GM19193 (cell line): ENCODE measurements around the gene MAN2B2.

Source experiments
- POLR2A ChIP-seq: IDR thresholded peaks from 4 replicates; pipeline ENCODE4 v1.6.1; 2011; ENCODE audit not compliant: insufficient read depth, insufficient read length; ENCODE audit errors: extremely low read depth

Gene MAN2B2

DNA sequence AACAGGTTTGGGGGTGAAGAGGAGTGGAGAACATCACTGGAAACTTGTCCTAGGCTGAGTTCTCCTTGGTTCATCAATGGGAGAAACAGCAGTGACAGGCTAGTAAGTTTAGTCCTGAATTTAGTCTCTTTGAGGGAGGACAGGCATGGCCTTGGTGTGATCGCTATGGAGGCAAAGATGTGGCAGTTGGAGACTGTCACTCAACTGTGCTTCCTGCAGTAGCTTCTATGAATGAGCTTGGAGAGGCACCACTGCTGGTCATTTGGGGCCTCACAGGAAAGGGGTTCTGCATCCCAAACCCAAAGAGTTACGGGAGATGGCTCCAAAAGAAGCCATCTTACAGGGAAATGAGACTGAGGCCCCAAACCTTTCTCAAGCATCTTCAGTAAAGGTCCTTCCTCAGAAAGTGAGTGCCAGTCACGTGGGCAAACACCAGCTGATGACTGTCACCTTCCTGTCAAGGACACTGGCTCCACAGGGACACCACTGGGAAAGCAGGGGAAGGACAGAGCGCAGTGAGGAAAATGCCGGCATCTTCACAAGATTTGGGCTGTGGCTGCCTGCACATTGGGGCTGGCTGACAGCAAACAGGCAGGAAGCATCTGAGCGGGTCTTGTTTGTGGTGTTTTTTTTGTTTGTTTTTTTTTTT is 72.7 kb downstream of the MAN2B2 start:
- no peak for TF ChIP-seq POLR2A

DNA sequence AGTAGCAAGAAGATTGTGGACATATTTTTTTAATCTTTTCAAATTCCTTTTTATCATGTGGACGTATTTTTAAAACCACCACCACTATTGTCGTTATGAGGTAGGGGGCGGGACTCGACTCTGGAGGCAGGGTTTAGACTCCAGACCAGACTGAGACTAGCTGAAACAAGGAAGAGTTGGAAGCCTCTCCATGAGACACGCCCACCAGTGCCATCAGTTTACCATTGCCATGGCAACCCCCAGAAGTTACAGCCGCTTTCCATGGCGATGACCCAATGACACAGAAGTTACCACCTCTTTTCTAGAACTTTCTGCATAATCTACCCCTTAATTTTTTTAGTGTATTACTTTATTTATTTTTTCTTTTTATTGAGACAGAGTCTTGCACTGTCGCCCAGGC is 74.2 kb downstream of the MAN2B2 start:
- no peak for TF ChIP-seq POLR2A

DNA sequence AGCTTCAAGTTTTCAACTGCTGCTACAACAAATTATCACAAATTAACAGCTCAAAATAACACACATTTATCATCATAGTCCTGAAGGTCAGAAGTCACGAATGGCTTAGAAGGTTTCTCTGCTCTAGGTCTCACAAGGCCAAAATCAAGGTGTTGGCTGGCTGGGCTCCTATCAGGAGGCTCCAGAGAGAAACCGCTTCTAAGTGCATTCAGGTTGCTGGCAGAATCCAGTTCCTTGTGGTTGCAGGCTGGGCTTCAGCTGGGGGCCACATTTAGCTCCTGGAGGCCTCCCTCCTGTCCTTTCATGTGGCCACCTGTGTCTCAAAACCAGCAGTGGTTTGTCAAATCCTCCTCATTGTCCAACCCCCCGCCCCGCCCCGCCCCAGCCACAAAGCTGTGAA is 80.9 kb downstream of the MAN2B2 start:
- no peak for TF ChIP-seq POLR2A

GRCh38 chr4:6657242-6658208 is 82.5 kb downstream of the MAN2B2 start:
- TF ChIP-seq POLR2A, result no peak

DNA sequence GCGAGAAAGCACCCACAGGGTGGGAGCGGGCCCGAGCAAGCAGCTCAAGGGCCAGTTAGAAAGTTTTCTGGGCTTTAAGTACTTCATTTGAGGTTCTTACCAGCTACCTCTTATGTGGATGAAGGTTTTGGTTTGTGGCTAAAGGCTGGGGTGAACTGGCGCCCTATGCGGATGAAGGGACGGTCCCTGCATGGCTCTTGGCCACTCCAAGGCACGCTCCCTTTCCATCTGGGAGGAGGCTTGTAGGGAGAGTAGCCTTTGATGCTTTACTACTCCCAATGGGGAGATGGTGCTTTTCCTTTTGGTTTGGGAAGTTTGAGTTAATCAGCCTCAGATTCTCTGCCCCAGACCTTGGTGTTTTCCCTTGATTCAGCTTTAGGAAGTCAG is 83.2 kb downstream of the MAN2B2 start:
- no peak for TF ChIP-seq POLR2A

DNA sequence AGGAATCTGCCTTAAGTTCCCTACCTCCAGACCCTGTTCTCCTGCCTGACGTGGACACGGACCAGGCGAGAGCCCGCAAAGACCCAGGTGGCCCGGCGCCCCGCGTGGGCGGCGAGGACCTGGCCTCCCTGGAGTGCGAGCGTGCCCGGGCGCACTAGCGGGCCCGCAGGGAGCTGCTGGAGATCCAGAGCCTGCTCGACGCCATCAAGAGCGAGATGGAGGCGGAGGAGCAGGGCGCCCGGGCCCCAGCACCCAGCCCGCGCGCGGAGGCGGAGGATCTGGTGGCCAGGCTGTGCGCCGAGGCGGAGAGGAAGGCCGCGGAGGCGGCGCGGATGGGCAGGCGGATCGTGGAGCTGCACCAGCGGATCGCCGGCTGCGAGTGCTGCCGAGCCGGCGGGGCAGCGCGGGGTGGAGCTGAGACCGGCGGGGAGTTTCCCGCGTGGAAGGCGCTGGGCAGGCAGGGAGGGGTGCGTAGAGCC is 83.6 kb downstream of the MAN2B2 start:
- no peak for TF ChIP-seq POLR2A

DNA sequence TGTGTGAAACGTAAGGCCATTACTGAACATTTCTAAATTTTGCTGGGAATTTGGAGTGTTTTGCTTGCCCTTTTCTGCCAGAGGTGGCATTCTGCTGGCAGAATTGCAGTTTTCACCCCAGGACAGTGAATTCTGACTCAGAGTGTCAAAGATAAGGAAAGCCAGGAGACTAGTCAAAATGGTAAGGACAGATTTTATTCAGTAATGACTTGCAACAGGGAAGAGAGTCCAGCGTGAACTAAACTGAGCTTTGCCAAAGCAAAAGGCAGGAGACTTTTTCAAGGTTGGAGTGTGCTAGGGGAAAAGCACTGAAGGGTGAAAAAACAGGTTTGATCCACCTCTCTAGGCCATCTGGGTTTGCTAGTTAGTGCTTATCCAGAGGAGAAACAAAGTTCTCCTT is 84.9 kb downstream of the MAN2B2 start:
- TF ChIP-seq POLR2A, result no peak

DNA sequence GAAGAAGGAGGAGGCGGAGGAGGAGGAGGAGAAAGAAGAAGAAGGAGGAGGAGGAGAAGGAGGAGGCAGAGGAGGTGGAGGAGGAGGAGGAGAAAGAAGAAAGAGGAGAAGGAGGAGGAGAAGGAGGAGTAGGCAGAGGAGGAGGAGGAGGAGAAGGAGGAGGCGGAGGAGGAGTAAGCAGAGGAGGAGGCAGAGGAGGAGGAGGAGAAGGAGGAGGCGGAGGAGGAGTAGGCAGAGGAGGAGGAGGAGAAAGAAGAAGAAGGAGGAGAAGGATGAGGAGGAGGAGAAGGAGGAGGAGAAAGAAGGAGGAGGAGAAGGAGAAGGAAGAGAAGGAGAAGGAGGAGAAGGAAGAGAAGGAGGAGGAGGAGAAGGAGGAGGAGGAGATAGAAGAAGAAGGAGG is 85.4 kb downstream of the MAN2B2 start:
- no peak for TF ChIP-seq POLR2A

- no peak for TF ChIP-seq POLR2A
Measured at GRCh38 chr4:6662591-6662990, 87.6 kb downstream of the MAN2B2 start.

GRCh38 chr4:6663596-6664393 is 88.8 kb downstream of the MAN2B2 start:
- no peak for TF ChIP-seq POLR2A

DNA sequence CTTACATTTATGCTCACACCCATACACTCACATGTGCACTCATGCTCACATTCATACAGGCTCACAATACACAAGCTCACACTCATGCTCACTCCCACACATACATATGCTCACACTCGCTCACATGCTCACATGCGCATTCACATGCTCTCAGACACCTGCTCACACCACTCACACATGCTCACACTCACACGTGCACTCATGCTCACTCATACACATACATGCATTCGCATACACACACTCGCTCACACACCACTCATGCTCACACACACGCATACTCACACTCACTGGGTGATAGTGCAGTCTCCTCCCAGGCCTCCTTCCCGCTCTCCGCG is 90.3 kb downstream of the MAN2B2 start:
- TF ChIP-seq POLR2A, result no peak

DNA sequence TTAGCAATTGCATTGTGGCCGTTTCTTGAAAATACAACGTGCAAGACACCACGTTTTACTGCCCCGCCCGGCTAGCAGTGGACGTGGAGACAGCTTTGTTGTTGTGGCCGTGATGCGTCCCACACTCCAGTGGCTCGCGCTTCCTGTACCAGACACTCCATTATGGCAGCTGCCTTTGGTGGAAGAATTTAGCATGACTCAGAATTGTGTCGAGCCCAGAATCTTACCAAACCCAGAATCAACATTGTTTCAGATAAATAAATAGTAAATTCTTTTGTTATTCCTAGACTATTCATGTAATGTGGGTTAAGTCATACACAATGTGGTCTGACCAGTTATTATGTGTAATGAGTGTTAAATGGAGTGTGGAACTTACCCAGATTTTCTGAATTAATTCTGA is 93.4 kb downstream of the MAN2B2 start:
- no peak for TF ChIP-seq POLR2A

GRCh38 chr4:6671648-6672047 is 96.7 kb downstream of the MAN2B2 start:
- TF ChIP-seq POLR2A, result no peak

- TF ChIP-seq POLR2A, result no peak
Measured at GRCh38 chr4:6672131-6672530, 97.1 kb downstream of the MAN2B2 start.
